Measurements from ENCODE around the gene MACF1.

MACF1 gene

DNA sequence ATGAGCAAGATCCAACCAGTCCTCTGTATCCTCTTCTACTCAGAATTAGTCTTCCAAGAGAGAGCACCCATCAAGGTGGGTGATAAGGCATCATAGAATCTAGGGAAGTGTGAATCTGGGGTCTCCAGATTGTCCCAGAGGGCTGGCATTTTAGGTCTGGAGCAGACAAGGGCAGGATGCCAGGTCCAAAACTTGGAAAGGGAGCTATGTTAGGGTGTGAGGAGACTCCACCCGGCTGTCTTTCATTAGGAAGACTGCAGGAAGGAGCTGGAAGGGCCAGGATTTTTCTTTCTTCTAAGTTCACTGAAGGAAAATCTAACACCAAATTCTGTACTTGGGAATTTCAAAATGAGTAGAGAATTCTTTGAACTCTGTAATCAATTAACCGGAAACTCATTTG, 200.9 kb downstream of the MACF1 start:
- Histone ChIP-seq H3K4me2 (ENCODE audit: low read length) (no peak overlapping the region), H3K4me1 (ENCODE audit: control insufficient read depth, insufficient read depth, low read length) (peaks cover 42% of the 10 kb centered on the region), H3K27me3 (ENCODE audit: control insufficient read depth, insufficient read depth, low read length) (no peaks in the 10 kb centered on the region), H3K9ac (ENCODE audit: low read depth, low read length) (peak overlapping the region; percentile 14), H3K4me3 (ENCODE audit: low read length) (no peak overlapping the region), H3K9me3 (replicated peaks; ENCODE audit: low read length) (no peaks in the 10 kb centered on the region), H3K36me3 (ENCODE audit: insufficient read depth, low read length) (peaks cover 3% of the 10 kb centered on the region)

DNA sequence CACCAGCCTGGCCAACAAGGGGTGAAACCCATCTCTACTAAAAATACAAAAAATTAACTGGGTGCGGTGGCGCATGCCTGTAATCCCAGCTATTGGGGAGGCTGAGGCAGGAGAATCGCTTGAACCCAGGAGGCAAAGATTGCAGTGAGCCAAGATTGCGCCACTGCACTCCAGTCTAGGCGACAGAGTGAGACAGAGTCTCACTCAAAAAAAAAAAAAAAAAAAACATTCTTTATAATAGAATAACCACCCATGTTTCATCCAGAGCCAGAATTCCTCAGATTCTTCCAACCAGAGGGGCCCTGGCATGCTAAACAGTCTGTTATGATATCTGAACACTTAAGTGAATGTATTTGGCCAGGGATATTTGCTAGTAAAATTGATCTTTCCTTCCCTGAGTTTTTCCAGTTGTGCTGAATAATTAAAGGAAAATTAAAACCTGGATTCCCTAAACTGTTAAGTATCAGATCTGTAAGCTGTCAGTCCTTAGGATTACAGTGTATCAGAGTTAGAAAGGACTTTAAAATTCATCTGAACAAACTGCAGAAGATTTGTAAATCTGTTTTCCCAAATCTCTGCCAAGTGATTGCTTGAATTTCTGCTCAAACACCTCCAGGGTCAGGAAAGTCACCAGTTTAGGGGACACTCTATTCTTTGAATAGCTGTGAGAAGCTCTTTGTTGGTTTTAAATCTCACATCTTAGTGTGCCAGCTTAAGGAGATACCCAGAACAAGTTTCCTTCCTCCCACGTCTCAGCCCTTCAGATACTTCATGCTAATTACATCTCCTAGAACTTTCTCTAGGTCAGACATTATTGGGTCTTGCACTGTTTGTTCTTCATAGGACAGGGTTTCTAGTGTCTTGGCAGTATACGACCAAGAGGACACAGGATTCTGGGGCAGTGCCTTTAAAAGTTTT, 202.3 kb downstream of the MACF1 start:
- peaks cover 54% of the 10 kb centered on the region for H3K4me1 ChIP-seq (ENCODE audit: control insufficient read depth, insufficient read depth, low read length)
- peak overlapping the region; percentile 98 for H3K4me2 ChIP-seq (ENCODE audit: low read length)
- peak overlapping the region; percentile 81 for H3K4me3 ChIP-seq (ENCODE audit: low read length)
- peaks cover 7% of the 10 kb centered on the region for H3K36me3 ChIP-seq (ENCODE audit: insufficient read depth, low read length)
- H3K27me3 ChIP-seq (ENCODE audit: control insufficient read depth, insufficient read depth, low read length) = no peaks in the 10 kb centered on the region
- peak overlapping the region; percentile 95 for H3K9ac ChIP-seq (ENCODE audit: low read depth, low read length)
- H3K9me3 ChIP-seq (replicated peaks; ENCODE audit: low read length) = no peaks in the 10 kb centered on the region

GRCh38 chr1:39407510-39407895, 203.0 kb downstream of the MACF1 start:
- Histone ChIP-seq H3K9me3 (replicated peaks; ENCODE audit: low read length) (no peaks in the 10 kb centered on the region), H3K4me3 (ENCODE audit: low read length) (peak overlapping the region; percentile 81), H3K9ac (ENCODE audit: low read depth, low read length) (peak overlapping the region; percentile 95), H3K36me3 (ENCODE audit: insufficient read depth, low read length) (peaks cover 14% of the 10 kb centered on the region), H3K27me3 (ENCODE audit: control insufficient read depth, insufficient read depth, low read length) (no peaks in the 10 kb centered on the region), H3K4me1 (ENCODE audit: control insufficient read depth, insufficient read depth, low read length) (peaks cover 61% of the 10 kb centered on the region), H3K4me2 (ENCODE audit: low read length) (peak overlapping the region; percentile 98)

DNA sequence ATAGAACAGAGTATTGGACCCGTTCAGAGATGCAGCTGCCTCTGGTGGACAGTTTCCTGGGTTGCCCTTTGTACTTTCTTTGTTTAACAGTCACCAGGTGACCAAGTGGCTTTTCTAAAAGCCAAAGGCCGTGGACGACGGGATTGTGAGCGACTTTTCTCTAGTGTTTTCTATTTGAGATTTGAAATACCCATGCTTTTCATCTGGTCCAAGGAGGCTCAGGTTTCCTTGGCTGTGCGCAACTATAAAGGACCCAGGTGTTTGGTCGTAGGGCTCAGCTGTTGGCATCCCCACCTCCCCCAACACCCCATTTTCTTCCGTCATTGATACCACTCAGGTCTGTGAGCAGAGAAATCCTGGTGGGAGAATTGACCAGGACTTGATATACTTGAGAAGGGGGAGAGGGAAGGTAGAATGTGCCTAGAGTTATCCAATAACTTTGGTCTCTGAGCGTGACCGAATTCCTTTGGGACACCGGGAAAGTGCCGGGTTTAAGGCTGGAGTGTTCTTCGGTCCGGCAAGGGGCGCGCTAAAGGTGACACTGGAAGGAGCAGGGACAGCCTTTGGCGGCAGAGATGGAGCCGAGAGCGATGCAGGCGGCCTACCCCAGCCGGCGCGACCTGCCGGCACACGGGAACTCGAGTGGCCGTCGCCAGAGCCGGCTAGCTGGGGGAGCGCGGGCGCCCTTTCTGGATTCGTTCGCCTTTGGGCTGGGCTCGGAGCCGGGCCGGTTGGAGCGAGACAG, 203.6 kb downstream of the MACF1 start:
- Histone ChIP-seq H3K9me3 (replicated peaks; ENCODE audit: low read length) (no peaks in the 10 kb centered on the region), H3K4me2 (ENCODE audit: low read length) (peak overlapping the region; percentile 98), H3K9ac (ENCODE audit: low read depth, low read length) (peak overlapping the region; percentile 95), H3K4me1 (ENCODE audit: control insufficient read depth, insufficient read depth, low read length) (peaks cover 65% of the 10 kb centered on the region), H3K4me3 (ENCODE audit: low read length) (peak overlapping the region; percentile 81), H3K27me3 (ENCODE audit: control insufficient read depth, insufficient read depth, low read length) (no peaks in the 10 kb centered on the region), H3K36me3 (ENCODE audit: insufficient read depth, low read length) (peaks cover 19% of the 10 kb centered on the region)

- Histone ChIP-seq H3K4me3 (ENCODE audit: low read length) (peak overlapping the region; percentile 81), H3K9me3 (replicated peaks; ENCODE audit: low read length) (no peaks in the 10 kb centered on the region), H3K4me2 (ENCODE audit: low read length) (peak overlapping the region; percentile 98), H3K4me1 (ENCODE audit: control insufficient read depth, insufficient read depth, low read length) (peaks cover 66% of the 10 kb centered on the region), H3K27me3 (ENCODE audit: control insufficient read depth, insufficient read depth, low read length) (no peaks in the 10 kb centered on the region), H3K9ac (ENCODE audit: low read depth, low read length) (peak overlapping the region; percentile 95), H3K36me3 (ENCODE audit: insufficient read depth, low read length) (peaks cover 19% of the 10 kb centered on the region)
These were observed 204.2 kb downstream of the MACF1 start for GRCh38 chr1:39408641-39409054.

GRCh38 chr1:39409055-39409816, 204.7 kb downstream of the MACF1 start:
- Histone ChIP-seq H3K9ac (ENCODE audit: low read depth, low read length) (peak overlapping the region; percentile 88), H3K36me3 (ENCODE audit: insufficient read depth, low read length) (peaks cover 21% of the 10 kb centered on the region), H3K4me1 (ENCODE audit: control insufficient read depth, insufficient read depth, low read length) (peaks cover 72% of the 10 kb centered on the region), H3K27me3 (ENCODE audit: control insufficient read depth, insufficient read depth, low read length) (no peaks in the 10 kb centered on the region), H3K4me3 (ENCODE audit: low read length) (peak overlapping the region; percentile 80), H3K4me2 (ENCODE audit: low read length) (peak overlapping the region; percentile 81), H3K9me3 (replicated peaks; ENCODE audit: low read length) (no peaks in the 10 kb centered on the region)

GRCh38 chr1:39410915-39411436, 206.5 kb downstream of the MACF1 start:
- Histone ChIP-seq H3K4me3 (ENCODE audit: low read length) (peak overlapping the region; percentile 80), H3K9me3 (replicated peaks; ENCODE audit: low read length) (no peaks in the 10 kb centered on the region), H3K4me2 (ENCODE audit: low read length) (peak overlapping the region; percentile 81), H3K9ac (ENCODE audit: low read depth, low read length) (peak overlapping the region; percentile 88), H3K27me3 (ENCODE audit: control insufficient read depth, insufficient read depth, low read length) (no peaks in the 10 kb centered on the region), H3K4me1 (ENCODE audit: control insufficient read depth, insufficient read depth, low read length) (peaks cover 76% of the 10 kb centered on the region), H3K36me3 (ENCODE audit: insufficient read depth, low read length) (peaks cover 30% of the 10 kb centered on the region)

GRCh38 chr1:39411526-39412478, 207.3 kb downstream of the MACF1 start:
- Histone ChIP-seq H3K4me3 (ENCODE audit: low read length) (peak overlapping the region; percentile 80), H3K9me3 (replicated peaks; ENCODE audit: low read length) (no peaks in the 10 kb centered on the region), H3K36me3 (ENCODE audit: insufficient read depth, low read length) (peaks cover 36% of the 10 kb centered on the region), H3K9ac (ENCODE audit: low read depth, low read length) (peak overlapping the region; percentile 88), H3K4me1 (ENCODE audit: control insufficient read depth, insufficient read depth, low read length) (peaks cover 71% of the 10 kb centered on the region), H3K4me2 (ENCODE audit: low read length) (peak overlapping the region; percentile 81), H3K27me3 (ENCODE audit: control insufficient read depth, insufficient read depth, low read length) (no peaks in the 10 kb centered on the region)

- Histone ChIP-seq H3K9me3 (replicated peaks; ENCODE audit: low read length) (no peaks in the 10 kb centered on the region), H3K4me3 (ENCODE audit: low read length) (peak overlapping the region; percentile 80), H3K4me2 (ENCODE audit: low read length) (peak overlapping the region; percentile 81), H3K9ac (ENCODE audit: low read depth, low read length) (no peak overlapping the region), H3K4me1 (ENCODE audit: control insufficient read depth, insufficient read depth, low read length) (peaks cover 62% of the 10 kb centered on the region), H3K27me3 (ENCODE audit: control insufficient read depth, insufficient read depth, low read length) (no peaks in the 10 kb centered on the region), H3K36me3 (ENCODE audit: insufficient read depth, low read length) (peaks cover 36% of the 10 kb centered on the region)
These were observed 208.4 kb downstream of the MACF1 start for GRCh38 chr1:39412892-39413291.

DNA sequence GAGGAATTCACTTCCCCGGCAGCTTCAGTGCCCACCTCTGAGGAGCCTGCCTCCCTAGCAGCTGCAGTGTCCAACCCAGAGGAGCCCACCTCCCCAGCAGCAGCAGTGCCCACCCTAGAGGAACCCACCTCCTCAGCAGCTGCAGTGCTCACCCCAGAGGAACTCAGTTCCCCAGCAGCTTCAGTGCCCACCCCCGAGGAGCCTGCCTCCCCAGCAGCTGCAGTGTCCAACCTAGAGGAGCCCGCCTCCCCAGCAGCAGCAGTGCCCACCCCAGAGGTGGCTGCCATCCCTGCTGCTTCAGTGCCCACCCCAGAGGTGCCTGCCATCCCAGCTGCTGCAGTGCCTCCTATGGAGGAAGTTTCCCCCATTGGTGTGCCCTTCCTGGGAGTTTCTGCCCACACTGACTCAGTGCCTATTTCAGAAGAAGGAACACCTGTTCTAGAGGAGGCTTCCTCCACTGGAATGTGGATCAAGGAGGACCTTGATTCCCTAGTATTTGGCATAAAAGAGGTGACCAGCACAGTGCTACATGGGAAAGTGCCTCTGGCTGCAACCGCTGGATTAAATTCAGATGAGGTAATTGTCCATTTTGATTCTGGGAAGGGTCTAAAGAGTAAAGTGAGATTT, 209.5 kb downstream of the MACF1 start:
- Histone ChIP-seq H3K4me2 (ENCODE audit: low read length) (peak overlapping the region; percentile 76), H3K4me1 (ENCODE audit: control insufficient read depth, insufficient read depth, low read length) (peaks cover 62% of the 10 kb centered on the region), H3K36me3 (ENCODE audit: insufficient read depth, low read length) (peaks cover 39% of the 10 kb centered on the region), H3K9ac (ENCODE audit: low read depth, low read length) (peak overlapping the region; percentile 22), H3K27me3 (ENCODE audit: control insufficient read depth, insufficient read depth, low read length) (no peaks in the 10 kb centered on the region), H3K9me3 (replicated peaks; ENCODE audit: low read length) (no peaks in the 10 kb centered on the region), H3K4me3 (ENCODE audit: low read length) (peak overlapping the region; percentile 55)

All from skeletal muscle satellite cell (primary cell).